GM21717 (cell line): ENCODE measurements around the gene METTL24.

Experiments used
- ATAC-seq: cut with Tn5 transposase; IDR thresholded peaks from one replicate; pipeline ENCODE4 v1.9.1; 2021; ENCODE audit warnings: mild to moderate bottlenecking, moderate library complexity; ENCODE audit not compliant: unreplicated experiment

METTL24 gene

GRCh38 chr6:110340392-110340965 lies 17.7 kb downstream of the METTL24 start:
- ATAC-seq, result no peak

DNA sequence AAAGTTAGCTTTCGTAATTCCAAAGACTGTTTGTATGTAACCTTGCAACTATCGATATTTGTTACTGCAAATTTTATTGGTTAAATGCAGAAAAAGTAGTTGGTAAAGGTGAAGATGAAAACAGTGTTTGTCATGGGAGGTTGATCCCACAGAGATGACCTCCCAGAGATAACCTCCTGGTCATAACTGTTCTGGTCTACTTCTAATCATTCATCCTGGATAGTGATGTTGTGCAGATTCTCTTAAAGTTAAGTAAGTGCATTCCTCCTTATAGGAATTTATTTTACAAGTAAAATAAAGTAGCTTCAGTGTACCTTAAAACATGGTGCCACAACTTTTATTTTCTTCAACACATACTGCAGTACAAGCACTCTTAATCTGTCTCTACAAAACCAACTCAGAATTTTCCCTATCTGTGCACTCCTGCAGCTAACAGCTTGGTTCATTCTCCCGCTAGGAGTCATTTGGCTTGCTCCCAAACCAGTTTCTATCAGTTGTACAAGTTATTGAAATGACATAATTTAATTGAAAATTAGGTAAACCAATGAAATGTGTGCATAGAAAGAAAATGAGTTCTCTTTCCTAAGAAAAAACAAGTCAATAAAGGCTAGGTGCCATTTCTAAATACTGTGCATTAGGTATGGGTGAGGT lies 19.2 kb downstream of the METTL24 start:
- ATAC-seq, result no peak

DNA sequence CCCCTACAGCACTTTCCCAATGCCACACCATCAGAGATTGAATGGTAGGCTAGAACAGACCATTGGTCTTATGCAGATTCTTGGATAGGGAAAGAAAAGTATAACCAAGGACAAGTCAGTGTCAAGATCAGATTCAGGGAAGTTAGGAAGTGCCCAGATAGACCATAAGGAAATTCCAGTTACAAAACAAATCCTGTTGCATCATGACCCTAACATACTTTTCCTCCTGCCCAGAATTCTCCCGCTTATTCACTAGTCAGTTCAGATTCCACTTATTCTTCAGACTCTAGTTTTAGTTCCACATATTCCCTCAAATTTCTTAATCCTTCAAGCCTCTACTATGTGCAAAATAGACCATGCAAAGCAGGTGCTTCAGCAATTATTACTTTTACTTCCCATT lies 20.7 kb downstream of the METTL24 start:
- ATAC-seq, result no peak

DNA sequence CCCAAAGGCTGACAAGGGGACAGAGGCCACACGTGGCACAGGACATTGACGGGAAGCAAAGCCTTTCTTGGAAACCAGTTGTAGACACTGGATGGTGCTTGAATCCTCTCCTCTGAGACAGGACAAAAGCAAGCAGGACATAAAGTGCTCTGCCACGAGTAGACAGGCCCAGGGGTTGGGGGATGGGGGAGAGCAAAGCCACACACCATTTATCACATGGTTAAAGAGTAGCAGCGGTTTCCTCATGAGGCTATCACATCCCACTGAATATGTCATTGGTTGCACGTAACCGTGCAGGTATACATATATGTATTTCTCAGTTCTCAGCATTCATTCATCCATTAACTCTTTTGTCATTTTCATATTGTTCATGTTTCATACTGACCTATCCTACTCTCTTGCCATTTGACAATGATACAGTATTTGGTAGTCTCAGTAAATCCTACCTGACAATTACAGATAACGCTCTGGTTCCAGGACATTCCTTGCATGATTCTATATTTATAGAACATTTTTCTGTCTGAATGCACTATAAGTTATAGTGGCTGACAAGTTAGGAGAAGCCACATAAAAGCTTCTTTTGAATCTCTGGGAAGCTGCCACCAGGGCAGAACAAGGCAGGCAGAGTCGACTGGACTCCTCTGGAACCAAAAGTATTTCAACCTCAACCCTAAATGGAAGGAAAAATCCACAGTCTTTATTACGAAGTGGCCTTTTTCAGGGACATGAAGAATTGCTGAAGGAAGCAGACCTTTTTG lies 23.5 kb downstream of the METTL24 start:
- no peak for ATAC-seq

- ATAC-seq, result no peak
These were observed 25.9 kb downstream of the METTL24 start for GRCh38 chr6:110332281-110332680.

GRCh38 chr6:110331816-110332215 lies 26.3 kb downstream of the METTL24 start:
- no peak for ATAC-seq

DNA sequence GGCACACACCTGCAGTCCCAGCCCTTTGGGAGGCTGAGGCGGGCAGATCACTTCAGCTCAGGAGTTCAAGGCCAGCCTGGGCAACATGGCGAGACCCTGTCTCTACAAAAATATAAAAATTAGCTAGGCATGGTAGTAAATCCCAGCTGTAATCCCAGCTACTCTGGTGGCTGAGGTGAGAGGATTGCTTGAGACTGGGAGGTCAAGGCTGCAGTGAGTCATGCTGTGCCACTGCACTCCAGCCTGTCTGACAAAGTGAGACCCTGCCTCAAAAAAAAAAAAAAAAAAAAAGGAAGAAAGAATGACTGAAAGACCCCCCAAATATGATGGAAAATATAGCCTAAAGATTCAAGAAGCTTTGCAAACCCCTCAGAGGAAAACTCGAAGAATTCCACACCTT lies 26.8 kb downstream of the METTL24 start:
- no peak for ATAC-seq

DNA sequence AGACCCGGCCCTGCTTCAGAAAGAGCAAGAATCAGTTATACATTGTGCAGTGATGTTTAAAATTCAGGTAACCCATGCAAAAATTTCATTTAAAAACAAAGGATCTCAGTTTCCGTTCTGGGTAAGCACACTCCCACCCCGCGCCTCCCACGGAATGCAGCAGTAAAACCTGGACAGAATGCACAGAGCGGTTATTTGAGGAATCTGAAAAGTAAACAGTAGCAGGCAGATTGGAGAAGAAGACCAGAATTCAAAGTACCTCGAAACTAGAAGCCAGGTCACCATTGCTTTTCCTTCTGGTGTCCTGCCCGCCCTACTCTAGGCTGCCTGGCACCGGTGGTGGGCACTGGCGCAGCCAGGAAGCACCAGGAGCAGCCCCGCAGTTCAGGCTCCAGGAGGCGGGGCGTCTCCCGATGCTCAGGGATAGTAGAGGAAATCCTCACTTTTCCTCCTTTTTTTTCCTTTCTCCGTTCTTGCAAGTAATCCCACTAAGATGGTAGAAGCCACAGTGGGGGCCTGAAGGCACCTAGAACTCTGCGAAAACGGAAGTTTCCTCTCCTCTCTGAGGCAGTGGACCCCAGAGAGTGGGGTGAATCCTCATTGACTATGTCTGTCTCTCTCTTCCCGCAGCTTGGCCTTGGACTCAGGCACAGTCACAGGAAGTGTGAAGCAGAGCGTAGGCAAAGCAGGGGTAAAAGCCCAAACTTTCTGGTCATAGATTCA lies 28.3 kb downstream of the METTL24 start:
- ATAC-seq, result no peak

DNA sequence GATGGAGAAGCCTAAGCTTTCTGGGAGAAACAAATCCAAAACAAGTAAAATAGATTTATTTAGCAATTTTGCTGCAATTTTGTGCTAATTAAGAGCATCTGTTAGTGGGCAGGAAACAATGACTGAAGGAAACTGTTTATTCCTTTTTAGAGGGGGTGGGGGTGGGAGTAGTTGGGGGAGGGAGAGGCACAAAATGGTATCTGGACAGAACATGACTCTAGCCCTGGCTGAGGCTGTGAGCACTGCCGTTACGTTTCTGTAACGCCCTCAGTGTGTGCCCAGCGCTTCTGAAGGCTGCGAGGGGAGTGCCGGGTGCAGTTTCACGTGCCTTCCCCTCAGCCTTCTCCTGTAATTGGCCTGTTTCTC lies 28.8 kb downstream of the METTL24 start:
- ATAC-seq, result no peak

GRCh38 chr6:110328259-110328658 lies 29.9 kb downstream of the METTL24 start:
- no peak for ATAC-seq

DNA sequence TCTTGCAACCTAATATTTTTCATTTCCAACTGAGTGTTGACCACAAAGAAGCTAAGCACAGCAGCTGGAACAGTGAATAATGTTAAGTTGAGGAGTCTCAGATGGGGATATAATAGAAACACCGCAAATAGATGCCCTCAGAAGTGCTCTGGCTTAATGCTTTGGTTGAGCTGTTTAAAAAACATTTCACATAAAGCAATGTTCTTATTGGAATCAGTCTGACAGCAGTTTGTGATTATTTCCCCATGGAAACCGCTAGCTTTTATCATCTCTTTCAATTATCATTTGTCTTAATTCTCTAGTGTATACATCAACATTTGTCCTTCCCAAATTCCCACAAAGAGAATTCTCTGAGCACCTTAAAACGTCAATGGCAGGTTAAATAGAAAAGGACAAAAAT lies 30.8 kb downstream of the METTL24 start:
- no peak for ATAC-seq

DNA sequence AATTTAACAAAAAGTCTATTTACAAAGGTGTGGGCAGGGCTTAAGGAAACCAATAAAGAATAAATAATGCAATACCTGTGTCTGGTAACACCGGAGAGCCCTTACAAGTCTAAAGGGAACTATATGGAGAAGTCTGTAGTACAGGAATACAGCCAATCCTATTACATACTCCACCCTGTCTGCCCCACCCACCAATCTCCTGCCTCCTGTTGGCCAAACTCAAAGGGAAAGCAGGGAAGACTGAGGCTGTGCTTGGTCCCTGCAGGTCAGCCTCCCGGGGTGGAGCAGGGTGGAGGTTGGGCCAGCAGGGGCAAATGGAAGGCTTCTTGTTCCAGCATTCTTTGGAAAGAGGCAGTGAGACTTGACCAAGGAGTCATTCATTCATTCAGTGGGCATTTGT lies 31.5 kb downstream of the METTL24 start:
- no peak for ATAC-seq

- no peak for ATAC-seq
These were observed 32.1 kb downstream of the METTL24 start for GRCh38 chr6:110326057-110326456.

GRCh38 chr6:110325197-110325596 lies 33.0 kb downstream of the METTL24 start:
- no peak for ATAC-seq

- no peak for ATAC-seq
These were observed 33.6 kb downstream of the METTL24 start for GRCh38 chr6:110324548-110324947.

GRCh38 chr6:110323258-110323657 lies 34.9 kb downstream of the METTL24 start:
- ATAC-seq, result no peak

DNA sequence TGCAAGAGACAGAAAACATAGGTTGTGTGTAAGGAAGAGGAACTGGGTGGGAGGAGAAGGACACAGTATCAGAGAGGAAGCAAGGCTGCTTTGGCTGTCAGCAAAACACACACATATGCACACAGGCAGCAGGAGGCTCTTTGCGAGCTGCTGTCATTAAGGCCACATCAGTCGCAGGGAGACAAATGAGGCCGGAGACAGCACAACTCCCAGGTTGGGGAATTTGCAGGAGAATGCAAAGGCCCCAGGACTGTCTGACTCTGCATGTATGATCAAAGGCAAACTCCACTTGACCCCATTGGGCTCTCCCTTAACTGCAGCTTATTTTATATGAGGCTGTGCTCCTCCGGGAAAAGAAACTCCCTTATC lies 35.3 kb downstream of the METTL24 start:
- ATAC-seq, result no peak

DNA sequence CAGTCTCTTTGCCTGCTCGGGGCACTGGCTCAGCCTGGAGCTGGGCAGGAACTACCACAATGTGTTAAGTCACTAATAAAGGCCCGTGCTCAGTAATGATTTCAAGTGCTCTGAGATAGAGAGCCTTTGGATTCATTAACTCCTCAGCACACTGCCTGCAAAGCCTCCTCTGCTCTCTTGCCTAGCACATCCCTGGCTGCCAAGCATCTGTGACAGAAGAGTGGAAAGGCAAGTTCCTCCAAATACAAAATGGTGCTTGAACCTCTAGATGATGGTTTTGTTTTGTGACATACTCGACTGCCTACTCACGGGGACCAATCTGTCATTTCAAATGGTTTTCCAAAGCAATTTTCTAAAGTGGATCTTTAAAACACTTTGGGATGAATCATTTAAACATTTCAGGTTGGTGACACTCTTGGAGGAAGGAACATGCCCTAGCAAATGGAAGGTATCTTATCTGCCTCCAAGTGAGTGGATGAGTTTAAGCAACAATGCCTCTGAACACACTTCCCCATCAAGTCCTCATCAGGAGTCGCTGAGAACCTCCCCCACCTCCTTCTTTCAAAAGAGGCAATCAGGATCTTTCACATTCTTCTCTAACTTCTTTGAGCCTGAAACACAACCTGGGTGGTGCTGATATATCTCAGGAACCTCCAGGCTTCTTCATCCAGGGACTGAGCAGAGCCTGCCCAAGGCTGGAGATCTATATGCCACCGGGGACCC lies 35.8 kb downstream of the METTL24 start:
- no peak for ATAC-seq

GRCh38 chr6:110320307-110320706 lies 37.8 kb downstream of the METTL24 start:
- ATAC-seq, result no peak

DNA sequence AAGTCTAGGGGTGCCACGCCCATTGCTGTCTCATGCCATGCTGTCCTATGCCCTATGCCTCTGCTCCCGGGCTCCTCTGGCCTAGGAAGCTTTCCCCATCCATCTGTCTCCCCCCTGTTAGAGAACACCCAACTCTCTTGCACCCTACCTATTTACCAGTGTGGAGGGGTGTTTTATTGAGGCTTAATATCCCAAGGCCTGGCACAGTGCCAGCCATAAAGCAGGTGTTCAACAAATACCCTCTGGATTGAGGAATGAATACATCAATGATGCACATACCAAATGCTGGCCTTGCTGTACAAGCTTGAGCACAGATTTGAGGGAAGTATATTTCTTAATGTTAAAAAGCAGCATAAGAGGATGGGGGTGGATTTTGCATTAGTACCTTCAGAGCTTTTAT lies 38.3 kb downstream of the METTL24 start:
- no peak for ATAC-seq

- ATAC-seq, result no peak
These were observed 38.8 kb downstream of the METTL24 start for GRCh38 chr6:110319381-110319780.
